ENCODE results near the gene PREP. TPM values are rescaled to one million over a fixed set of nuclear protein-coding genes. Genes with fewer than 3 reads are reported as not detected.

PREP gene
- total RNA-seq, 1 experiment from 2014 or later = 34.1 TPM

GRCh38 chr6:105279463-105279862, 123.4 kb downstream of the PREP start:
- ChIA-PET POLR2A (ENCODE audit: low non-redundant PET) (no interaction called here), CTCF (interaction anchor here (0.7 kb wide), 1 partner anchor 751 kb away, joined by 3 read pairs; no protein-coding TSS in a partner anchor)
- H3K4me3 ChIP-seq (ENCODE audit: low read depth, low read length, poor library complexity, severe bottlenecking) = no peak overlapping the region
- no peak overlapping the region for H3K27ac ChIP-seq (ENCODE audit: low read depth, low read length, poor library complexity, severe bottlenecking)
- TF ChIP-seq EZH2 (IDR thresholded peaks at IDR 0.05; ENCODE audit: borderline replicate concordance, low read depth, low read length, poor library complexity, severe bottlenecking) (no peak), CTCF (conservative IDR thresholded peaks at IDR 0.05; ENCODE audit: low read depth, low read length) (no peak)
- H3K9me3 ChIP-seq (ENCODE audit: low read depth, low read length, poor library complexity, severe bottlenecking) = no peaks in the 10 kb centered on the region
- no peak for DNase-seq (ENCODE audit: low spot score)
- H3K4me1 ChIP-seq (ENCODE audit: insufficient read depth, low read length, poor library complexity, severe bottlenecking) = no peaks in the 10 kb centered on the region
- peaks cover 11% of the 10 kb centered on the region for H3K36me3 ChIP-seq (ENCODE audit: insufficient read depth, low read length, poor library complexity, severe bottlenecking)
- H3K27me3 ChIP-seq (replicated peaks; ENCODE audit: insufficient read depth, low read depth, low read length, poor library complexity) = no peaks in the 10 kb centered on the region
- no TSS peak for BruUV-seq (replicated peaks)
- intact Hi-C loops (cut with micrococcal nuclease; ENCODE audit: unreplicated experiment) = no loop called here

DNA sequence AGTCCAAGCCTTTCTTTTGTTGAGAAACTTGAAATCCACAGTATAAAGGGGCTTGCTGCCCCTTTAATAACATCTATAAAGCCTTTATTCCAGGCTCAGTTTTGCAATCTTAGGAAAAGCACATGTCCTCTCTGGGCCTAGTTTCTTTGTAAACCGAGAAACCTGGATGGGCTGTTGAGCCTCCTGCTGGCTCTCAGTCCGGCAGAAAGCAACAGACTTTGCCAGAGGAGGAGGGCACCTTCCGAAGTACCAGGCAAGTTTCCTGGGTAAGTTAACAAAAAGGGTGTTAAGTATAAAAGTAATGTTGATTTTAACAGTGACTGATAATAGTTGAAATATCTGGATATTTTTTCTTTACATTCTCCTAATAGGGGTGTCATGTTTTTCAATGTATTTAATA, 124.1 kb downstream of the PREP start:
- ChIA-PET CTCF (no interaction called here), POLR2A (ENCODE audit: low non-redundant PET) (no interaction called here)
- H3K9me3 ChIP-seq (ENCODE audit: low read depth, low read length, poor library complexity, severe bottlenecking) = no peaks in the 10 kb centered on the region
- no TSS peak for BruUV-seq (replicated peaks)
- H3K4me1 ChIP-seq (ENCODE audit: insufficient read depth, low read length, poor library complexity, severe bottlenecking) = no peaks in the 10 kb centered on the region
- no peak for DNase-seq (ENCODE audit: low spot score)
- no peak overlapping the region for H3K4me3 ChIP-seq (ENCODE audit: low read depth, low read length, poor library complexity, severe bottlenecking)
- no peaks in the 10 kb centered on the region for H3K27me3 ChIP-seq (replicated peaks; ENCODE audit: insufficient read depth, low read depth, low read length, poor library complexity)
- intact Hi-C loops (cut with micrococcal nuclease; ENCODE audit: unreplicated experiment) = no loop called here
- no peak overlapping the region for H3K27ac ChIP-seq (ENCODE audit: low read depth, low read length, poor library complexity, severe bottlenecking)
- peaks cover 11% of the 10 kb centered on the region for H3K36me3 ChIP-seq (ENCODE audit: insufficient read depth, low read length, poor library complexity, severe bottlenecking)
- TF ChIP-seq CTCF (conservative IDR thresholded peaks at IDR 0.05; ENCODE audit: low read depth, low read length) (no peak), EZH2 (IDR thresholded peaks at IDR 0.05; ENCODE audit: borderline replicate concordance, low read depth, low read length, poor library complexity, severe bottlenecking) (no peak)

GRCh38 chr6:105278035-105278434, 124.8 kb downstream of the PREP start:
- no peak for DNase-seq (ENCODE audit: low spot score)
- Histone ChIP-seq H3K9me3 (ENCODE audit: low read depth, low read length, poor library complexity, severe bottlenecking) (no peaks in the 10 kb centered on the region), H3K36me3 (ENCODE audit: insufficient read depth, low read length, poor library complexity, severe bottlenecking) (peaks cover 11% of the 10 kb centered on the region), H3K27ac (ENCODE audit: low read depth, low read length, poor library complexity, severe bottlenecking) (no peak overlapping the region), H3K4me1 (ENCODE audit: insufficient read depth, low read length, poor library complexity, severe bottlenecking) (no peaks in the 10 kb centered on the region), H3K4me3 (ENCODE audit: low read depth, low read length, poor library complexity, severe bottlenecking) (no peak overlapping the region), H3K27me3 (replicated peaks; ENCODE audit: insufficient read depth, low read depth, low read length, poor library complexity) (no peaks in the 10 kb centered on the region)
- ChIA-PET CTCF (no interaction called here), POLR2A (ENCODE audit: low non-redundant PET) (no interaction called here)
- BruUV-seq (replicated peaks) = no TSS peak
- intact Hi-C loops (cut with micrococcal nuclease; ENCODE audit: unreplicated experiment) = no loop called here
- no peak for TF ChIP-seq EZH2 (IDR thresholded peaks at IDR 0.05; ENCODE audit: borderline replicate concordance, low read depth, low read length, poor library complexity, severe bottlenecking)
- TF ChIP-seq CTCF (conservative IDR thresholded peaks at IDR 0.05; ENCODE audit: low read depth, low read length) = no peak
